Measurements from ENCODE around the gene OR13C8.
"Not testable (repeated sequence)": the region's sequence is repeated elsewhere in the genome, so short reads cannot be mapped to it uniquely, and the experiment has no call there.

GRCh38 chr9:104599313-104599712, 30.3 kb downstream of the OR13C8 start, which contains the start of gene OR13C5:
- TF ChIP-seq CTCF (conservative IDR thresholded peaks at IDR 0.05); ZFX (IDR thresholded peaks at IDR 0.05): not testable (repeated sequence)

Data from C4-2B (cell line).